ENCODE results near the gene EIF4H. TPM values are rescaled to one million over a fixed set of nuclear protein-coding genes. Genes with fewer than 3 reads are reported as not detected.

Gene EIF4H
- total RNA-seq, 1 experiment from 2014 or later, result 453 TPM

DNA sequence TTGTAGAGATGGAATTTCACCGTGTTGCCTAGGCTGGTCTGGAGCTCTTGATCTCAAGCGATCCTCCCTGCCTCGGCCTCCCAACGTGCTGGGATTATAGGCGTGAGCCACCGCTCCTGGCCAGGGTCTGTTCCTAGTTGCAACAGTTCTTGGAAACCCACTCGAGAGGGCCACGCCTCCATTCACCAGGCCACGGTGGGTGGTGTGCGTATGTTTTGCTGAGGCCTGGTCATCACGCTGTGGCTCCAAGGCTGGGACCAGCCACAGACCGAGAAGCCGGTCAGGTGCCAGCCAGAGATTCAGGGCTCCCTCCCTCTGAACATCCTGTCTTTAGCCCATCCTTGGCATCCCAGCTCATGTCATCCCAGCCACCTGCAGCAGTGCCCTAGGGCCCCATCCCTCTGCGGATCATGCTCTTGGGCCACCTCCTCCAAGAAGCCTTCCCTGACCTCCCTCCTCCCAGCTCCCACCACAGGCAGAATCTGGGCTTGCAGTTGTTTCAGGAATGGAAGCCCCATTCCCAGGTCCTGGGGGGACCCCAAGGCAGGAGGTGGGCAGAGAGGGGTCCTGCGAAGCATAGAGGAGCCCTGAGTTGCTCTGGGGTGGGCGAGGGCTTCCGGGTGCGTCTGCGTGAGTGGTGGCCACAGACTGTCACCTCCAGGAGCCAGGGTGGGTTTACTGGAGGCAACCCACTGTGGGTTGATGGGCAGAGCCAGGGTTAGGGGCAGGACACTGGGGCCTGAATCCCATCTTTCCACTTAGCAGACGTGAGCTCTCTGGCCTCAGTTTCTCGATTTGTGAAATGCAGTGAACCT lies 40.9 kb downstream of the EIF4H start:
- intact Hi-C loops (cut with micrococcal nuclease; ENCODE audit: unreplicated experiment), result no loop called here
- DNase-seq (ENCODE audit: low spot score), result no peak
- TF ChIP-seq, protein P1, sequence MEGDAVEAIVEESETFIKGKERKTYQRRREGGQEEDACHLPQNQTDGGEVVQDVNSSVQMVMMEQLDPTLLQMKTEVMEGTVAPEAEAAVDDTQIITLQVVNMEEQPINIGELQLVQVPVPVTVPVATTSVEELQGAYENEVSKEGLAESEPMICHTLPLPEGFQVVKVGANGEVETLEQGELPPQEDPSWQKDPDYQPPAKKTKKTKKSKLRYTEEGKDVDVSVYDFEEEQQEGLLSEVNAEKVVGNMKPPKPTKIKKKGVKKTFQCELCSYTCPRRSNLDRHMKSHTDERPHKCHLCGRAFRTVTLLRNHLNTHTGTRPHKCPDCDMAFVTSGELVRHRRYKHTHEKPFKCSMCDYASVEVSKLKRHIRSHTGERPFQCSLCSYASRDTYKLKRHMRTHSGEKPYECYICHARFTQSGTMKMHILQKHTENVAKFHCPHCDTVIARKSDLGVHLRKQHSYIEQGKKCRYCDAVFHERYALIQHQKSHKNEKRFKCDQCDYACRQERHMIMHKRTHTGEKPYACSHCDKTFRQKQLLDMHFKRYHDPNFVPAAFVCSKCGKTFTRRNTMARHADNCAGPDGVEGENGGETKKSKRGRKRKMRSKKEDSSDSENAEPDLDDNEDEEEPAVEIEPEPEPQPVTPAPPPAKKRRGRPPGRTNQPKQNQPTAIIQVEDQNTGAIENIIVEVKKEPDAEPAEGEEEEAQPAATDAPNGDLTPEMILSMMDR (conservative IDR thresholded peaks at IDR 0.05; ENCODE audit: low read depth, low read length), result no peak
- no peak for TF ChIP-seq EZH2 (IDR thresholded peaks at IDR 0.05; ENCODE audit: borderline replicate concordance, low read depth, low read length, poor library complexity, severe bottlenecking)
- Histone ChIP-seq H3K36me3 (ENCODE audit: insufficient read depth, low read length, poor library complexity, severe bottlenecking) (no peaks in the 10 kb centered on the region), H3K4me1 (ENCODE audit: insufficient read depth, low read length, poor library complexity, severe bottlenecking) (no peaks in the 10 kb centered on the region), H3K27ac (ENCODE audit: low read depth, low read length, poor library complexity, severe bottlenecking) (no peak overlapping the region), H3K4me3 (ENCODE audit: low read depth, low read length, poor library complexity, severe bottlenecking) (no peak overlapping the region), H3K27me3 (replicated peaks; ENCODE audit: insufficient read depth, low read depth, low read length, poor library complexity) (no peaks in the 10 kb centered on the region), H3K9me3 (ENCODE audit: low read depth, low read length, poor library complexity, severe bottlenecking) (no peaks in the 10 kb centered on the region)
- ChIA-PET POLR2A (ENCODE audit: low non-redundant PET) (no interaction called here), CTCF (no interaction called here)
- no TSS peak for BruUV-seq (replicated peaks)

DNA sequence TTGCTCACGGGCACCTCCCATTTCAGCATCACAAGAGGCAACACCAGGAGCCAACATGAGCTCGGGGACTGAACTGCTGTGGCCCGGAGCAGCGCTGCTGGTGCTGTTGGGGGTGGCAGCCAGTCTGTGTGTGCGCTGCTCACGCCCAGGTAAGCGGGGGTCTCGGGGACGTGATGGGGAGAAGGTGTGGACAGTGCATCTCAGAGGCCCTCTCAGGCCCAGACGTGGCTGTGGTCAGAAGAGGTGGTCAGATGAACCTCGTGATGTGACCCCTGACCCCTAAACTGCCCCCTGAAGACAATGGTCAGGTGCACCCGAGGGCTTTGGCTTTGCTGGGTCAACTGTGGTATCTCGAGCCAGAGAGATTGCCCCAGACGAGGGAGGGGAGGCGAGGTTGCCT lies 41.8 kb downstream of the EIF4H start:
- Histone ChIP-seq H3K4me3 (ENCODE audit: low read depth, low read length, poor library complexity, severe bottlenecking) (no peak overlapping the region), H3K36me3 (ENCODE audit: insufficient read depth, low read length, poor library complexity, severe bottlenecking) (no peaks in the 10 kb centered on the region), H3K27ac (ENCODE audit: low read depth, low read length, poor library complexity, severe bottlenecking) (no peak overlapping the region), H3K27me3 (replicated peaks; ENCODE audit: insufficient read depth, low read depth, low read length, poor library complexity) (no peaks in the 10 kb centered on the region), H3K4me1 (ENCODE audit: insufficient read depth, low read length, poor library complexity, severe bottlenecking) (no peaks in the 10 kb centered on the region), H3K9me3 (ENCODE audit: low read depth, low read length, poor library complexity, severe bottlenecking) (no peaks in the 10 kb centered on the region)
- intact Hi-C loops (cut with micrococcal nuclease; ENCODE audit: unreplicated experiment), result no loop called here
- no TSS peak for BruUV-seq (replicated peaks)
- POLR2A ChIA-PET (ENCODE audit: low non-redundant PET), result no interaction called here
- CTCF ChIA-PET, result no interaction called here
- no peak for TF ChIP-seq EZH2 (IDR thresholded peaks at IDR 0.05; ENCODE audit: borderline replicate concordance, low read depth, low read length, poor library complexity, severe bottlenecking)
- TF ChIP-seq, protein P1 (conservative IDR thresholded peaks at IDR 0.05; ENCODE audit: low read depth, low read length), result no peak
- no peak for DNase-seq (ENCODE audit: low spot score)

DNA sequence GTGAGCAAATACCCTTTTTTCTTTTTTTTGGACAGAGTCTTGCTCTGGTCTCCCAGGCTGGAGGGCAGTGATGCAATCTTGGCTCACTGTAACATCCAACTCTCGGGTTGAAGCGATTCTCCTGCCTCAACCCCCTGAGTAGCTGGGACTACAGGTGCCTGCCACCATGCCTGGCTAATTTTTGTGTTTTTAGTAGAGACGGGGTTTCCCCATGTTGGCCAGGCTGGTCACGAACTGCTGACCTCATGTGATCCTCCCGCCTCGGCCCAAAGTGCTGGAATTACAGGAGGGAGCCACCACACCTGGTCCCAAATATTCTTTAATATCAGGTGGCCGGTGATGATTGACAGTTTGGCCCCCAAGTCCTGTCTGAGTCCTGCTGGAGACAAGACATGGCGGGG lies 42.2 kb downstream of the EIF4H start:
- Histone ChIP-seq H3K36me3 (ENCODE audit: insufficient read depth, low read length, poor library complexity, severe bottlenecking) (no peaks in the 10 kb centered on the region), H3K4me3 (ENCODE audit: low read depth, low read length, poor library complexity, severe bottlenecking) (no peak overlapping the region), H3K27ac (ENCODE audit: low read depth, low read length, poor library complexity, severe bottlenecking) (no peak overlapping the region), H3K4me1 (ENCODE audit: insufficient read depth, low read length, poor library complexity, severe bottlenecking) (no peaks in the 10 kb centered on the region), H3K9me3 (ENCODE audit: low read depth, low read length, poor library complexity, severe bottlenecking) (no peaks in the 10 kb centered on the region), H3K27me3 (replicated peaks; ENCODE audit: insufficient read depth, low read depth, low read length, poor library complexity) (no peaks in the 10 kb centered on the region)
- intact Hi-C loops (cut with micrococcal nuclease; ENCODE audit: unreplicated experiment), result no loop called here
- TF ChIP-seq, protein P1 (conservative IDR thresholded peaks at IDR 0.05; ENCODE audit: low read depth, low read length), result no peak
- no peak for TF ChIP-seq EZH2 (IDR thresholded peaks at IDR 0.05; ENCODE audit: borderline replicate concordance, low read depth, low read length, poor library complexity, severe bottlenecking)
- ChIA-PET CTCF (no interaction called here), POLR2A (ENCODE audit: low non-redundant PET) (no interaction called here)
- BruUV-seq (replicated peaks), result no TSS peak
- DNase-seq (ENCODE audit: low spot score), result no peak

All from A673 (cell line).